Measurements from ENCODE around the gene CBFA2T2.
"Not testable (repeated sequence)": the region's sequence is repeated elsewhere in the genome, so short reads cannot be mapped to it uniquely, and the experiment has no call there.

CBFA2T2 gene

GRCh38 chr20:33507461-33507860, 17.6 kb downstream of the CBFA2T2 start:
- no peaks in the 10 kb centered on the region for H3K27me3 ChIP-seq (replicated peaks)
- DNase-seq, result no peak
- H3K27ac ChIP-seq, result no peak overlapping the region
- no peaks in the 10 kb centered on the region for H3K36me3 ChIP-seq (replicated peaks)
- H3K4me3 ChIP-seq (ENCODE audit: low read depth, low read length), result no peak overlapping the region
- TF ChIP-seq CTCF (IDR thresholded peaks at IDR 0.05; ENCODE audit: low read depth, low read length, missing control alignments), result no peak
- in situ Hi-C loops (cut with HindIII; ENCODE audit: low pct_ligation_motif_present, low sequenced_read_pairs), result no loop called here

GRCh38 chr20:33508015-33508414, 18.1 kb downstream of the CBFA2T2 start:
- H3K4me3 ChIP-seq (ENCODE audit: low read depth, low read length); in situ Hi-C loops (cut with HindIII; ENCODE audit: low pct_ligation_motif_present, low sequenced_read_pairs); H3K27me3 ChIP-seq (replicated peaks); H3K36me3 ChIP-seq (replicated peaks); DNase-seq; H3K27ac ChIP-seq: not testable (repeated sequence)

GRCh38 chr20:33509057-33509456, 19.2 kb downstream of the CBFA2T2 start:
- DNase-seq; H3K27me3 ChIP-seq (replicated peaks); H3K36me3 ChIP-seq (replicated peaks); H3K27ac ChIP-seq; H3K4me3 ChIP-seq (ENCODE audit: low read depth, low read length); in situ Hi-C loops (cut with HindIII; ENCODE audit: low pct_ligation_motif_present, low sequenced_read_pairs): not testable (repeated sequence)

GRCh38 chr20:33511876-33512275, 22.0 kb downstream of the CBFA2T2 start:
- H3K36me3 ChIP-seq (replicated peaks); H3K27me3 ChIP-seq (replicated peaks); in situ Hi-C loops (cut with HindIII; ENCODE audit: low pct_ligation_motif_present, low sequenced_read_pairs); DNase-seq; H3K27ac ChIP-seq; H3K4me3 ChIP-seq (ENCODE audit: low read depth, low read length): not testable (repeated sequence)

- no peaks in the 10 kb centered on the region for H3K36me3 ChIP-seq (replicated peaks)
- TF ChIP-seq CTCF (IDR thresholded peaks at IDR 0.05; ENCODE audit: low read depth, low read length, missing control alignments), result peak; percentile 43
- in situ Hi-C loops (cut with HindIII; ENCODE audit: low pct_ligation_motif_present, low sequenced_read_pairs), result no loop called here
Measured at GRCh38 chr20:33515569-33516216, 25.8 kb downstream of the CBFA2T2 start.

GRCh38 chr20:33516882-33517281, 27.0 kb downstream of the CBFA2T2 start:
- Histone ChIP-seq H3K4me3 (ENCODE audit: low read depth, low read length) (no peak overlapping the region), H3K36me3 (replicated peaks) (no peaks in the 10 kb centered on the region), H3K27ac (no peak overlapping the region), H3K27me3 (replicated peaks) (no peaks in the 10 kb centered on the region)
- no peak for TF ChIP-seq CTCF (IDR thresholded peaks at IDR 0.05; ENCODE audit: low read depth, low read length, missing control alignments)
- in situ Hi-C loops (cut with HindIII; ENCODE audit: low pct_ligation_motif_present, low sequenced_read_pairs), result no loop called here
- DNase-seq, result no peak

More at GRCh38 chr20:33515569-33516216, 25.8 kb downstream of the CBFA2T2 start:
- H3K27me3 ChIP-seq (replicated peaks), result no peaks in the 10 kb centered on the region
- no peak overlapping the region for H3K27ac ChIP-seq
- H3K4me3 ChIP-seq (ENCODE audit: low read depth, low read length), result no peak overlapping the region
- no peak for DNase-seq

GRCh38 chr20:33518071-33518470, 28.2 kb downstream of the CBFA2T2 start:
- Histone ChIP-seq H3K36me3 (replicated peaks) (no peaks in the 10 kb centered on the region), H3K27me3 (replicated peaks) (no peaks in the 10 kb centered on the region), H3K27ac (no peak overlapping the region), H3K4me3 (ENCODE audit: low read depth, low read length) (no peak overlapping the region)
- no peak for TF ChIP-seq CTCF (IDR thresholded peaks at IDR 0.05; ENCODE audit: low read depth, low read length, missing control alignments)
- in situ Hi-C loops (cut with HindIII; ENCODE audit: low pct_ligation_motif_present, low sequenced_read_pairs), result no loop called here
- peak; percentile 72 for DNase-seq
